GM11168 (cell line): ENCODE measurements around the gene C16orf54.
"Not testable (repeated sequence)": the region's sequence is repeated elsewhere in the genome, so short reads cannot be mapped to it uniquely, and the experiment has no call there.

Source experiments
- in situ Hi-C: fragments of 300-500 bp; cut with MboI; formaldehyde crosslinking; loops from one replicate; pipeline ENCODE4 v1.12.0; 2022; ENCODE audit warnings: low sequenced_read_pairs; ENCODE audit not compliant: unreplicated experiment

The C16orf54 gene

DNA sequence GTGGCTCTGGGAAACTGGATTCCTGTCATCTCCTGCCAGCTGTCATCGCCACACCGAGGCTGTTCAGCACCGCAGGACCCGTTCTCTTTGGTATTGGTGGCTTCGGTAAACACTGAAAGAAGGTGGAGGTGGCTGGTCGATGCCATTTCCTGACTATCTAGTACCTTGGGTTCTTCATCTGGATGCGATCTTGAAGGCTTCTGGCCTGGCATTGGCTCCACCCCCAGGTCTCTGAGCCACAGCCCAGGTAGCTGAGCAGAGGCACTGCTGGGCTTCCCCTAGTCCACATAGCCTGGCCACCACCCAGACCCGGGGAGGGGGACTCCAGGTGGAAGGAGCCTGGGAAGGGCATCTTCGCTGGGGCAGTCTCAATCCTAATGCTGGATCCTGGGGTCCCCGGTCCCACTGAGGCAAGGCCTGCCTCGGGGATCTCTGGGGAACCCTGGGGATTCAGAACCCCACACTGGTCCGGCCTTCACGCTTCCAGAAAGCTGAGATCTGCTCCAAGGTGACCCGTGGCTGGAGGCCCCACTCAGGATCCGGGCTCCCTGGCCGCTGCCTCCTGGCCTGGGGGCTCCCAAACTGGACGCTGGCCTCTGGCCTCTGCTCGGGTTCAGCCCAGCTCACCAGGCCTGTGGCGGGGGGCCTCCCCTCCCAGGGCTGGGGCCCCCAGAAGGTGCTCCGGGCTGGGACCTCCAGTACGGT is 1.8 kb downstream of the C16orf54 start:
- in situ Hi-C loops = loop anchor here (5.0 kb wide), 1 partner anchor 43 kb away; no protein-coding TSS in a partner anchor

DNA sequence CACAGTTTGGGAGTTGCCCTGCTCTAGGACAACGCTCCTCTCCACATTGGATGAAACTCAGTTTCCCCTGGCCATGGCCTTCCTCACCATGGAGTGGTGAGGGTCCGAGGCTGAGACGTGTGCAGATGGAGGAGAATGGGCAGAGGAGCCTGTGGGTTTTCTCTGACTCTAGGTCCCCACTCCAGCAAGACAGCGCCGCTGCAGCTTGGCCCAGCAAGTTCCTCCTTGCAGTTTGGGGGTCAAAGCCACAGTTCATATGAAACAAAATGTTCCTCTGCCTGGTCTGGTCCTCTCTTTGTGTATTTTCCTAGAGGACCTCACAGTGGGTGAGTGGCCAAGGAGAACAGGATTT is 2.3 kb downstream of the C16orf54 start:
- in situ Hi-C loops = loop anchor here (5.0 kb wide), 1 partner anchor 44 kb away; no protein-coding TSS in a partner anchor

DNA sequence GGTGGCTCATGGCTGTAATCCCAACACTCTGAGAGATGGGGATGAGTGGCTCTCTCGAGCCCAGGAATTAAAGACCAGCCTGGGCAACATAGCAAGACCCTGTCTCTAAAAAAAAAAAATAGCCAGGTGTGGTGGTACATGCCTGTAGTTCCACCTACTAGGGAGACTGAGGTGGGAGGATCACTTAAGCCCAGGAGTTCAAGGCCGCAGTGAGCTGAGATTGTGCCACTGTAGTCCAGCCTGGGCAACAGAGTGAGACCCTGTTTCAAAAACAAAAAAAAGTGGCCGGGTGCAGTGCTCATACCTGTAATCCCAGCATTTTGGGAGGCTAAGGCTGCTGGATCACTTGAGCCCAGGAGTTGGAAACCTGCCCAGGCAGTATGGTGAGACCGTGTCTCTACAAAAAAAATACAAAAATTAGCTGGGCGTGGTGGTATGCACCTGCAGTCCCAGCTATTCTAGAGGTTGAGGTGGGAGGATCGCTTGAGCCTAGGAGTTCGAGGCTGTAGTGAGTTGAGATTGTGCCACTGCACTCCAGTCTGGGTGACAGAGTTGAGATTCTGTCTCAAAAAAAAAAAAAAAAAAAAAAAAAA is 3.0 kb downstream of the C16orf54 start:
- in situ Hi-C loops = loop anchor here (5.0 kb wide), 1 partner anchor 45 kb away; no protein-coding TSS in a partner anchor

DNA sequence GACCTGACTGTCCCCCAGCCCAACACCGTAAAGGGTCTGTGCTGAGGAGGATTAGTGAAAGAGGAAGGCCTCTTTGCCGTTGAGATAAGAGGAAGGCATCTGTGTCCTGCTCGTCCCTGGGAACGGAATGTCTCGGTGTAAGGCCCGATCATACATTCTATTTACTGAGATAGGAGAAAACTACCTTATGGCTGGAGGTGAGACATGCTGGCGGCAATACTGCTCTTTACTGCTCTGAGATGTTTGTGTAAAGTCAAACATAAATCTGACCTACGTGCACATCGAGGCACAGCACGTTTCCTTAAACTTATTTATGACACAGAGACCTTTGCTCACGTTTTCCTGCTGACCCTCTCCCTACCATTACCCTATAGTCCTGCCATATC is 5.2 kb downstream of the C16orf54 start:
- in situ Hi-C loops = loop anchor here (5.0 kb wide), 1 partner anchor 47 kb away; no protein-coding TSS in a partner anchor

DNA sequence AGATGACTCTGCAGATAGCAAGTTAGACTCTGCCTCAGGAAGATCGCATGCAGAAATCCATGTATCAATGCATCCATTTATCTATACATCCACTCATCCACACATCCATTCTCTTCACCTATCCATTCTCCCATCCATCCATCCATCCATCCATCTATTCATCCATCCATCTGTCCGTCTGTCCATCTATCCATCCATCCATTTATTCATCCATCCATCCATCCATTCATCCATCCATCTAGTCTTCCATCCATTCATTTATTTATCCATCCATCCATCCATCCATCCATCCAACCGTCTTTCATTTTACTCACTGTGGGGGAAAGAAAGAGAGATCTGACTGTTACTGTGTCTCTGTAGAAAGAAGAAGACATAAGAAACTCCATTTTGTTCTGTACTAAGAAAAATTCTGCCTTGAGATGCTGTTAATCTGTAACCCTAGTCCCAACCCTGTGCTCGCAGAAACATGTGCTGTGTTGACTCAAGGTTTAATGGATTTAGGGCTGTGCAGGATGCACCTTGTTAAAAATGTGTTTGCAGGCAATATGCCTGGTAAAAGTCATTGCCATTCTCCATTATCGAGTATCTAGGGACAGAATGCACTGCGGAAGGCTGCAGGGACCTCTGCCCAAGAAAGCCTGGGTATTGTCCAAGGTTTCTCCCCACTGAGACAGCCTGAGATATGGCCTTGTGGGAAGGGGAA is 5.7 kb downstream of the C16orf54 start:
- in situ Hi-C loops = loop anchor here (5.0 kb wide), 1 partner anchor 47 kb away; no protein-coding TSS in a partner anchor

DNA sequence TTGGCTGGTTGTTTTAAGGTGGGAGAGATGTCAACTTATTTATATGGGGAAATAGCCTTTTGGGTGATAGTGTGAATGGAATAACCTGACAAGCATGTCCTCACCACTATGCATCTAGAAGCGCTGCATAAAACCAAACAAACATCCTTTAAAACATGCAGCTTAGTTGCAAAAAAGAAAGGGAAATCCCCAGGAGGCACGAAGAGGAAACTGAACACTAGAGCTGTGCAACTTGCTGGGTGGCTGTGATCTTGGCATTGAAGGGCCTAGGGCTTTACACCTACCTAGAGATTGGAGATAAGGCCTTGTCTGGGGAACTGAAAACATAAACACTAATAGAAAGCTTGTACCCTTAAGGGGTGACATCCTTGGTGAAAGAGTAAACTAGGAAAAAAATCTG is 7.3 kb downstream of the C16orf54 start:
- in situ Hi-C loops = no loop called here

DNA sequence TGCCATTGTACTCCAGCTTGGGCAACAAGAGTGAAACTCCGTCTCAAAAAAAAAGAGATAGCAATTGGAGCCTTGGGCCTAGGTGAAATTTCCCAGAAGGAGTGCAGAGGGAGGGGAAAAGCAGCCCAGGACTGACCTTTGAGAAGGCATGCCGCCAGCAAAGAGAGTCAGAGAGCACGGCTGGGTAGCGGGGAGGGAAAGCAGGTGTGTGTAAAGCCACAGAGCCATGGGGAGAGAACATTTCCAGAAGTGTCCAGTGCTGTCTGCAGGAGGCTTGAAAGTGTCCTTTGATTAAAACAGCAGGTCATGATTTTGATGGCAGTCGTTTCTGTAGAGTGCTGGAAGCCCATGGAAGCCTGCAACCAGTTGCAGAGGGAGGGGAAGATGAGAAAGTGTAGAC is 8.1 kb downstream of the C16orf54 start:
- in situ Hi-C loops = no loop called here

DNA sequence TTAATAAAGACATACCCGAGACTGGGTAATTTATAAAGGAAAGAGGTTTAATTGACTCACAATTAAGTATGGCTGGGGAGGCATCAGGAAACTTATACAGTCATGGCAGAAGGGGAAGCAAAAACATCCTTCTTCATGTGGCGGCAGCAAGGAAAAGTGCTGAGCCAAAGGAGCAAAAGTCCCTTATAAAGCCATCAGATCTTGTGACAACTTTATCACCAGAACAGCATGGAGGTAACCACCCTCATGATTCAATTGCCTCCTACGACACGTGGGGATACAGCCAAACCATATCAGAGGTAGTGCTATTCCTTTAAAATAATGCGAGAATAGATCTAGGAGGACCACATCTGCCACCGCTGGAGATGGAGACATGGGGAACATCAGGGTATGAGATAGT is 9.0 kb downstream of the C16orf54 start:
- in situ Hi-C loops = no loop called here

DNA sequence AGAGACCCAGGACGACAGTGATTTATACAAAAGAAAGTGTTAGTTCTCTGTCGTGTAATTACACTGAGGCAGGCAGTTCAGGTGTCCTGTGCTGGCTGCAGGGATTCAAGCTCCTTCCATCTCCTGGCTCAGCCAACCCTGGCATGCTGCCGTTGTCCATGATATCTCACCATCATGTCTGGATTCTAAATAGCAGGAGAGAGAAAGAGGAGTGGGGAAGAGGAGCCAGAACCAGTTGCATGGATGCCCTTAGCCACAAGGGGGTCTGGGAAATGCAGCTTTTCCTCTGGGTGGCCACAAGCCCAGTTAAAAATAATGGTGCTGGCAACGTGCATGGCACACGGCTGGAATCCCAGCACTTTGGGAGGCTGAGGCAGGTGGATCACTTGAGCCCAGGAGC is 9.7 kb downstream of the C16orf54 start:
- in situ Hi-C loops = no loop called here

DNA sequence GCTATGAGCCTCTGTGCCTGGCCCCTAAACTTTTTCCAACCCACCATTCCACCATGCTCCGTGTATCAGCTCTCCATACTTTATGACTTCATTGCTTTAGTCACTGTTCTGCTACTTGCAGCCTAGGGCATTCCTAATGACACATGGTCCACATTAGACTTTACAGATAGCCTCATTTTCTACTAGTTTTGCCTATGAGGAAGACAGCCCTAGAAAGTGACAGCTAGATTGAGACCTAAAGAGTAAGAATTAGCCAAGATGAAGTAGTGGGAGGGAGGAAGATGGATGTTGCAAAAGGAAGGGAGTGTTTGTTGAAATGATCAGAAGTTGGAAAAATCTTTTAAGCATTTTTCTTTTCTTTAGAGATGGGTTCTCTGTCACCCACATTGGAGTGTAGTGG is 11.0 kb downstream of the C16orf54 start:
- in situ Hi-C loops = no loop called here

DNA sequence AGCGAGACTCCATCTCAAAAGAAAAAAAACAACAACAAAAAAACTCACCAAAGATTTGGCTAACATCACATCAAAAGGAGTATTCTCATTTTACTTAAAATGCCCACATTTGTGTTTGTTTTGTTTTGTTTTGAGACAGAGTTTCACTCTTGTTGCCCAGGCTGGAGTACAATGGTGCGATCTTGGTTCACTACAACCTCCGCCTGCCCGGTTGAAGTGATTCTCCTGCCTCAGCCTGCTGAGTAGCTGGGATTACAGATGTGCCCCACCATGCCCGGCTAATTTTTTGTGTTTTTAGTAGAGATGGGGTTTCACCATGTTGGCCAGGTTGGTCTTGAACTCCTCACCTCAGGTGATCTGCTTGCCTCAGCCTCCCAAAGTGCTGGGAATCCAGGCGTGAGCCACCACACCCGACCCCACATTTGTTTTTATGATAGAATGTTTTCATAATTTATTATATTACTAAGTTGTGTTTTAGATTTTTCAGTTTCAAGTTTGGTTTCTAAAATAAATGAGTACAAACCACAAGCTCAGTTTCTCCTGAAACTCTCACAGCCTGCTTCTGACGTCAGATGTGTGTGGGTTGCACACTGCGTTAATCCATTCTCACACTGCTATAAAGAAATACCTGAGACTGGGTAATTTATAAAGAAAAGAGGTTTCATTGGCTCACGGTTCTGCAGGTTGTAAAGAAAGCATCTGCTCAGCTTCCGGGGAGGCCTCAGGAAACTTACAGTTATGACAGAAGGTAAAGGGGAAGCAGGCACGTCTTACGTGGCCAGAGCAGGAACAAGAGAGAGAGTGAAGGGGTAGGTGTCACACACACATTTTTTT is 13.8 kb downstream of the C16orf54 start:
- in situ Hi-C loops = not testable (repeated sequence)

DNA sequence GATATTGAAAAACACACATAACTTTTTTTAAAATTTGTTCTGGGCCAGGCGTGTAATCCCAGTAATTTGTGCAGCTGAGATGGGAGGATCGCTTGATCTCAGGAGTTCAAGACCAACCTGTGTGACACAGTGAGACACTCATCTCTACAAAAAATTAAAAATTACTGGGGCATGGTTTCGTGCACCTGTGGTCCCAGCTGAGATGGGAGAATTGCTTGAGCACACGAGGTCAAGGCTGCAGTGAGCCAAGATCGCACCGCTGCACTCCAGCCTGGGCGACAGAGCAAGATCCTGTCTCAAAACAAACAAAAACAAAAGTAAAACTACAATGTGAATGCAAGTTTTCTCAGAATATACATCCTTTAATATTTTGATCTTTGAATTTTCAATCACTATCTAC is 15.1 kb downstream of the C16orf54 start:
- in situ Hi-C loops = no loop called here

DNA sequence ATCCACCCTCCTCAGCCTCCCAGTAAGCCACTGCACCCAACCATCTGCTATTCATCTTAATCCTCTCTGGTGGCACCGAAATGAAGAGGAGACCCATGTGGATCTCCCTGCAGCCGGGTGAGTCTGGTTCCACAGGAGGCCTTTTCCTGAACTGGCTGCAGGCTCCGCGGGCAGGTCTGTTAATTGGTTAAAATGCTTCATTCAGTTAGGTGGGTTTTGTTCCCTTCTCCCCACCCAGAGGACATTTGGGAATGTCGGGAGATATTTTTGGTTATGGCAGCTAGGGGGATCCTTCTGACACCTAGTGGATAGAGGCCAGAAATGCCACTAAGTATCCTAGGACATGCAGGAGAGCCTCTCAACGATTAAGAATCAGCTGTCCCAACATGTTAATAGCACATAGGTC is 16.7 kb downstream of the C16orf54 start:
- in situ Hi-C loops = no loop called here

DNA sequence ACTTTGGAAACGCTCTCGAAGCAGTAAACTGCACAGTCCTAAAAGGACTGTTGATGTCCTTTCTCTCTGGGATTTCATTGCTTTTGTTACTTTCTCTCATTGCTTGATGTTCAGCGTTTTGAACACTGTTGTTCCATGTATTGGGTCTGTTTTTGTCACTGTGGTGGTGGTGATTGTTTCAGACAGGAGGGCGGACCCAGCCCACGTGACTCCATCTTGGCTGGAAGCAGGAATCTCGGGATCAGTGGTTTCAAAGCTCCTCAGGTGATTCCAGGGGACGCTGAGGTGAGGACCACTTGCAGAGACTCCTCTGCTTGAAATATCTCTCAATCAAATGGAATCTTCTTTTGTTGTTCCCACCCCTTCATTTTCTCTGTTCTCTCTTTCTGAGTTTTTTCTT is 18.3 kb downstream of the C16orf54 start:
- in situ Hi-C loops = no loop called here

DNA sequence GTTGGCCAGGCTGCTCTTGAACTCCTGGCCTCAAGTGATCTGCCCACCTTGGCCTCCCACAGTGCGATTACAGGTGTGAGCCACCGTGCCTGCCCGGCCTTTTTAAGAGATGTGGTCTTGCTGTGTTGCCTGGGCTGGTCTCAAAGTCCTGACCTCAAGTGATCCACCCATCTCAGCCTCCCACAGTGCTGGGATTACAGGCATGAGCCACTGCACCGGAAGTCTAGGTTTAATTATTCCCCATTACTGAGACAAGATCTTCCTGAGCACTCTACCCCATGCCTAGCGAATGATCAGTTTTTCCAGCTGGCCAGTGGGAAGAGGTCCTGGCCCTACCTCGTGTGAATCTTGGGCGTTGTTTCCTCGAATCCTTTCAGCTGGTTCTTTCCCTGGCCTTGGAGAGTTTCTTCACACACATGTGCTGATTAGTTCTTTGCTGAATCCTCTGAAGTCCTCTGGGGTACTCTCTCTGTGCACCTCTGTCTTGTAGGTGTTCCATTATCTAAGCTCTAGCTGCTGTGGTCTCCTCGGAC is 18.9 kb downstream of the C16orf54 start:
- in situ Hi-C loops = no loop called here

DNA sequence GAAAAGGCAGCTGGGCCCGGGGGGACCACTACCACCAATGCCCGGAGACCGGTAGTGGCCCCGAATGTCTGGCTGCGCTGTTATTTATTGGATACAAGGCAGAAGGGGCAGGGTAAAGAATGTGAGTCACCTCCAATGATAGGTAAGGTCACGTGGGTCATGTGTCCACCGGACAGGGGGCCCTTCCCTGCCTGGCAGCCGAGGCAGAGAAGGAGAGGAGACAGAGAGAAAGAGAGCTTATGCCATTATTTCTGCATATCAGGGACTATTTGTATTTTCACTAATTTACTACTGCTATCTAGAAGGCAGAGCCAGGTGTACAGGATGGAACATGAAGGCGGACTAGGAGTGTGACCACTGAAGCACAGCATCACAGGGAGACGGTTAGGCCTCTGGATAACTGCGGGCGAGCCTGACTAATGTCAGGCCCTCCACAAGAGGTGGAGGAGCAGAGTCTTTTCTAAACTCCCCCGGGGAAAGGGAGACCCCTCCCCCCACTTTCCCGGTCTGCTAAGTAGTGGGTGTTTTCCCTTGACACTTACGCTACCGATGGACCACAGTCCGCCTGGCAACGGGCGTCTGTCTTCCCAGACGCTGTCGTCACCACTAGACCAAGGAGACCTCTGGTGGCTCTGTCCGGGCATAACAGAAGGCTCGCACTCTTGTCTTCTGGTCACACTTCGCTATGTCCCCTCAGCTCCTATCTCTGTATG is 24.5 kb downstream of the C16orf54 start:
- in situ Hi-C loops = not testable (repeated sequence)

DNA sequence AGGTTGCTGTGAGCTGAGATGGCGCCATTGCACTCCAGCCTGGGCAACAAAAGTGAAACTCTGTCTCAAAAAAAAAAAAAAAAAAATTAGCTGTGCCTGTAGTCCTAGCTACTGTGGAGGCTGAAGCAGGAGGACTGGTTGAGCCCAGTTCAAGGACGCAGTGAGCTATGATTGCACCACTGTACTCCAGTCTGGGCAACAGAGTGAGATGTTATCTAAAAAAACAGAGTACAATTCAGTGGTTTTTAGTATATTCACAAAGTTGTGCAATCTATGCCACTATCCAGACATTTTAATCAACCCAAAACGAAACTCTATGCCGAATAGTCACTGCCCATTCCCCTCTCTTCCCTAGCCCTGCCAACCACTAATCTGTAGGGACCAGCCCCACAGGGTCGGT is 25.1 kb downstream of the C16orf54 start:
- in situ Hi-C loops = no loop called here

DNA sequence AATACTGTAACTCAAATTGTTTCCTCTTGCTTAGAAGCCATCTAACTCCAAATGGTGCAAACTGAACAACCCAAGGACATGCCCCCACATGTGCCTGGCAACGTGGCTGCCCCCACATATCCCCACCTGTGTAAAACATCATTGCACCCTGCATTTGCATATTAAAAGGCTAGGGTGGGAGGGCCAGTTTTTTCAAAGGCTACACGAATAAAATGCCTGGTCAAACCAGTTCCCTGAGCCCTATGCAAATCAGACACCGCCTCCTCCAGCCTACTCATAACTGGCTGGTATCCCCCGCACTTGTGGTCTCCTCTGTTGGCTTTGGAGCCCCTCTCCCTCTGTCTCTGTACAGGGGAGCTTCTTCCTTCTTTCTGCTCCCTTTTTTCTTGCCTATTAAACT is 26.7 kb downstream of the C16orf54 start:
- in situ Hi-C loops = no loop called here

DNA sequence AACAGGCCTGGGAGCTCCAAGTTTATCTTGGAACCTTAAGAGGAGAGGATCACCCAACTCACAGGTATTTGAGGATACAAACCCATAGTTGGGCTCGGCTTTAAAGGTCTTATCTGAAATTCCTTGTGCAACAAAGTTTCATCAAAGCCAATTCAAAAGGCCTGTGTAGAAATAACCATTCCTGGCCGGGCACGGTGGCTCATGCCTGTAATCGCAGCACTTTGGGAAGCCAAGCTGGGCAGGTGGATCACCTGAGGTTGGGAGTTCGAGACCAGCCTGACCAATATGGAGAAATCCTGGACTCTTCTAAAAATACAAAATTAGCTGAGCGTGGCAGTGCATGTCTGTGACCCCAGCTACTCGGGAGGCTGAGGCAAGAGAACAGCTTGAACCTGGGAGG is 28.7 kb downstream of the C16orf54 start:
- in situ Hi-C loops = no loop called here

DNA sequence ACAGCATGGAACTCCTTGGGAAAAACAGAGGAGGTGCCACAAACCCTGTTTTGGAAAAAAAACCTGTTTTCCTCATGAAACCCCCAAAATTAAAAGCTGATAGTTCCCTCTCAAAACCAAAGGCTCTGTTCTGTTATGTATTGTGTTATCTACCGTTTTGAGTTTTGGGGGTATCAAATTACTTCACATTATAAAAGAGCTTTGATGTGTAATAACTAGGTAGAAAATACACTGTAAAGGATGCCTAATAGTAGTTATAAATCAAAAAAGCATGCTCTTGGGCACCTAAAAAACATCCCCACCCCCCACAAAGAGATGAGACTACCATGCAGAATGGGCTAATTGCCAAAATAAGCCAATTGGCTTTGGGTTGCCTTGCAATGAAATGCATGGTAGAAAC is 30.8 kb downstream of the C16orf54 start:
- in situ Hi-C loops = no loop called here
